ENCODE results near the gene ABCC8. TPM values are rescaled to one million over a fixed set of nuclear protein-coding genes. Genes with fewer than 3 reads are reported as not detected.

ABCC8 gene
- total and polyA plus RNA-seq, 2 donors (not counting 3 experiments of a cell fraction or from before 2014, with no cell fraction given), result not detected

- TF ChIP-seq FOS (IDR thresholded peaks at IDR 0.05; ENCODE audit: borderline replicate concordance, insufficient read depth, low read length) (no peak), CTCF (IDR thresholded peaks at IDR 0.05; ENCODE audit: extremely low read depth in 1 of 2, insufficient read depth in 1 of 2, low read depth in 1 of 2, low read length in 2 of 2) (no peak), JUN (IDR thresholded peaks at IDR 0.05; ENCODE audit: borderline replicate concordance, insufficient read depth, insufficient read length, low read depth) (no peak), EZH2 (IDR thresholded peaks at IDR 0.05; ENCODE audit: borderline replicate concordance, low read depth, low read length, severe bottlenecking) (no peak), POLR2A (IDR thresholded peaks at IDR 0.05; ENCODE audit: low read depth, low read length) (no peak), GATA2 (IDR thresholded peaks at IDR 0.05; ENCODE audit: insufficient read depth, insufficient read length, low read depth, low read length) (no peak), POLR2AphosphoS5 (IDR thresholded peaks at IDR 0.05; ENCODE audit: insufficient read depth, low read depth, low read length) (no peak), MYC (IDR thresholded peaks at IDR 0.05; ENCODE audit: low read depth, low read length) (no peak), MAX (IDR thresholded peaks at IDR 0.05; ENCODE audit: insufficient read depth, insufficient read length) (no peak)
- Histone ChIP-seq H3K27me3 (ENCODE audit: control insufficient read depth in 2 of 2, insufficient read depth in 2 of 2, low read length in 2 of 2) (no peaks in the 10 kb centered on the region), H2AFZ (ENCODE audit: low read depth, low read length) (no peak overlapping the region), H3K4me1 (ENCODE audit: control insufficient read depth, extremely low read depth, insufficient read depth, low read length) (no peaks in the 10 kb centered on the region), H3K9ac (replicated peaks; ENCODE audit: extremely low read depth, insufficient read depth, low read length) (no peak overlapping the region), H3K36me3 (ENCODE audit: control insufficient read depth in 2 of 2, extremely low read depth in 1 of 2, insufficient read depth in 2 of 2, low read length in 2 of 2) (no peaks in the 10 kb centered on the region), H3K4me2 (ENCODE audit: insufficient read depth, low read length) (no peak overlapping the region), H3K9me1 (replicated peaks; ENCODE audit: control insufficient read depth, extremely low read depth, insufficient read depth, low read length) (no peaks in the 10 kb centered on the region), H3K4me3 (replicated peaks in 1 of 3; ENCODE audit: insufficient read depth in 1 of 3, low read depth in 1 of 3, low read length in 3 of 3) (no peak overlapping the region), H3K79me2 (ENCODE audit: control insufficient read depth, insufficient read depth, low read length) (no peaks in the 10 kb centered on the region), H4K20me1 (replicated peaks; ENCODE audit: control insufficient read depth, extremely low read depth, insufficient read depth, low read length) (no peaks in the 10 kb centered on the region), H3K27ac (ENCODE audit: insufficient read depth, low read depth, low read length) (no peak overlapping the region), H3K9me3 (replicated peaks; ENCODE audit: control insufficient read depth, insufficient read depth, low read length) (no peaks in the 10 kb centered on the region)
- dilution Hi-C loops (cut with MboI; ENCODE audit: extremely low pct_ligation_motif_present, low sequenced_read_pairs), result no loop called here
- FAIRE-seq (no peak), DNase-seq (ENCODE audit: low read depth, low spot score) (no peak)
- intact Hi-C loops (cut with micrococcal nuclease), result no loop called here
- ChIA-PET POLR2A (interaction anchor here (0.7 kb wide), 1 partner anchor 132 kb away, joined by 10 read pairs; no protein-coding TSS in a partner anchor), CTCF (interaction anchor here (0.7 to 1.1 kb wide), 2 partner anchors 10 to 116 kb away, joined by 3 read pairs; no protein-coding TSS in a partner anchor)
- no TSS peak for BruUV-seq (replicated peaks)
Measured at GRCh38 chr11:17411418-17411817, 65.2 kb downstream of the ABCC8 start.

Measured in endothelial cell of umbilical vein (primary cell).